Measurements from ENCODE around the gene ISCA1.

DNA sequence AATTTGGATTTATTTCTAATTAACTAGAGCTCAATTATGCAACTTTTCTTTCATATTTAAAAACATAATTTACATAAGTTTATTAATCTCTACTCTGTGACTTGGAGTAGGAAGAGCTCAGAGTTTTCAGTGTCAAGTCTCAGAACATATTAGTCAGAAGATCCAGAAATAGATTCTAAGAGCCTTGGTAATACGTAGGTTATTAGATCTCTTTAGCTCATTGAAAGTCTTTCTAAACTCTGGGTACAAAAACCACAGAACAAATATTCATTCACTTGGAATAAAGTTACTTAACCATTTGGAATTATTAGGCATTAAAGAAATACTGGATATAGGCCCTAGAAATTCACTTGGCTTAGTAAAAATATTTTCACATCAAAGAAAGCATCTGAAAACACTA is 26.3 kb upstream of the ISCA1 start:
- no peak for TF ChIP-seq POLR2A (IDR thresholded peaks at IDR 0.05)
- TF ChIP-seq, protein P1, sequence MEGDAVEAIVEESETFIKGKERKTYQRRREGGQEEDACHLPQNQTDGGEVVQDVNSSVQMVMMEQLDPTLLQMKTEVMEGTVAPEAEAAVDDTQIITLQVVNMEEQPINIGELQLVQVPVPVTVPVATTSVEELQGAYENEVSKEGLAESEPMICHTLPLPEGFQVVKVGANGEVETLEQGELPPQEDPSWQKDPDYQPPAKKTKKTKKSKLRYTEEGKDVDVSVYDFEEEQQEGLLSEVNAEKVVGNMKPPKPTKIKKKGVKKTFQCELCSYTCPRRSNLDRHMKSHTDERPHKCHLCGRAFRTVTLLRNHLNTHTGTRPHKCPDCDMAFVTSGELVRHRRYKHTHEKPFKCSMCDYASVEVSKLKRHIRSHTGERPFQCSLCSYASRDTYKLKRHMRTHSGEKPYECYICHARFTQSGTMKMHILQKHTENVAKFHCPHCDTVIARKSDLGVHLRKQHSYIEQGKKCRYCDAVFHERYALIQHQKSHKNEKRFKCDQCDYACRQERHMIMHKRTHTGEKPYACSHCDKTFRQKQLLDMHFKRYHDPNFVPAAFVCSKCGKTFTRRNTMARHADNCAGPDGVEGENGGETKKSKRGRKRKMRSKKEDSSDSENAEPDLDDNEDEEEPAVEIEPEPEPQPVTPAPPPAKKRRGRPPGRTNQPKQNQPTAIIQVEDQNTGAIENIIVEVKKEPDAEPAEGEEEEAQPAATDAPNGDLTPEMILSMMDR (IDR thresholded peaks at IDR 0.05) = no peak
